Naive B cell (primary cell): ENCODE data around the gene RCN2. TPM values are rescaled to one million over a fixed set of nuclear protein-coding genes. Genes with fewer than 3 reads are reported as not detected.

Source experiments
- polyA plus RNA-seq, 6 donors: library from polyadenylated mRNA; unstranded; fragments of 300-500 nt; fragmentation: Illumina TruSeq; gene quantifications; one replicate each; pipeline ENCODE4 v1.2.3, GENCODE V29; 2021; ENCODE audit warnings: low read depth in 6 of 6

RCN2 gene
- polyA plus RNA-seq, 6 donors from 2014 or later: 54.0 to 79.2 (median 61.9) TPM

Other genes starting within 250 kb of the RCN2 start
- 10 to 100 TPM; 11.2 to 38.5 (median 19.0) TPM for gene SCAPER, start 26.4 kb upstream of the RCN2 start, polyA plus RNA-seq
- gene PSTPIP1, start 63.4 kb downstream of the RCN2 start, polyA plus RNA-seq: 10 to 100 TPM; 15.6 to 34.1 (median 24.1) TPM
- gene TSPAN3, start 139.4 kb downstream of the RCN2 start, polyA plus RNA-seq: 100 to 1,000 TPM; 418 to 685 (median 569) TPM